ENCODE data around the gene GOLGA2. TPM values are rescaled to one million over a fixed set of nuclear protein-coding genes. Genes with fewer than 3 reads are reported as not detected.
A peak's percentile ranks its signal among the peaks of the same experiment; 100 is the strongest.

GOLGA2 gene
- total RNA-seq, 1 donor from 2014 or later: 160 TPM

- DNase-seq (ENCODE audit: low read depth): no peak
Observed at GRCh38 chr9:128260340-128260739, 15.5 kb downstream of the GOLGA2 start.

- no peak for DNase-seq (ENCODE audit: low read depth)
Observed at GRCh38 chr9:128259156-128259555, 16.7 kb downstream of the GOLGA2 start.

- no peak for DNase-seq (ENCODE audit: low read depth)
Observed at GRCh38 chr9:128258326-128258725, 17.5 kb downstream of the GOLGA2 start.

- no peak for DNase-seq (ENCODE audit: low read depth)
Observed at GRCh38 chr9:128257907-128258306, 17.9 kb downstream of the GOLGA2 start.

GRCh38 chr9:128257086-128257825 is 18.6 kb downstream of the GOLGA2 start:
- no peak for DNase-seq (ENCODE audit: low read depth)

GRCh38 chr9:128254855-128255759 is 20.7 kb downstream of the GOLGA2 start:
- peak; percentile 64 for DNase-seq (ENCODE audit: low read depth)

GRCh38 chr9:128254362-128254761 is 21.4 kb downstream of the GOLGA2 start:
- no peak for DNase-seq (ENCODE audit: low read depth)

GRCh38 chr9:128253991-128254346 is 21.8 kb downstream of the GOLGA2 start:
- DNase-seq (ENCODE audit: low read depth): no peak

- DNase-seq (ENCODE audit: low read depth): no peak
Observed at GRCh38 chr9:128253140-128253990, 22.4 kb downstream of the GOLGA2 start.

- no peak for DNase-seq (ENCODE audit: low read depth)
Observed at GRCh38 chr9:128252317-128253139, 23.3 kb downstream of the GOLGA2 start.

- DNase-seq (ENCODE audit: low read depth): peak; percentile 12
Observed at GRCh38 chr9:128251732-128252100, 24.1 kb downstream of the GOLGA2 start.

GRCh38 chr9:128250839-128251731 is 24.7 kb downstream of the GOLGA2 start:
- no peak for DNase-seq (ENCODE audit: low read depth)

- no peak for DNase-seq (ENCODE audit: low read depth)
Observed at GRCh38 chr9:128249908-128250838, 25.6 kb downstream of the GOLGA2 start.

GRCh38 chr9:128249558-128249907 is 26.3 kb downstream of the GOLGA2 start:
- no peak for DNase-seq (ENCODE audit: low read depth)

GRCh38 chr9:128247226-128247803 is 28.5 kb downstream of the GOLGA2 start:
- peak; percentile 61 for DNase-seq (ENCODE audit: low read depth)

GRCh38 chr9:128246471-128246870 is 29.3 kb downstream of the GOLGA2 start:
- no peak for DNase-seq (ENCODE audit: low read depth)

- no peak for DNase-seq (ENCODE audit: low read depth)
Observed at GRCh38 chr9:128245421-128246151, 30.2 kb downstream of the GOLGA2 start.

GRCh38 chr9:128244837-128245231 is 31.0 kb downstream of the GOLGA2 start:
- no peak for DNase-seq (ENCODE audit: low read depth)

Data from myocyte (in vitro differentiated cells).